ENCODE results near the gene PPM1D.

GRCh38 chr17:60653569-60653968 lies 53.6 kb downstream of the PPM1D start:
- TF ChIP-seq CTCF (IDR thresholded peaks at IDR 0.05), result no peak
- TF ChIP-seq ZFX (IDR thresholded peaks at IDR 0.05; ENCODE audit: borderline replicate concordance), result no peak

All from 22Rv1 (cell line).